Measurements from ENCODE around the gene FAM107A.

FAM107A gene

GRCh38 chr3:58597770-58598310 is 20.6 kb upstream of the FAM107A start:
- ChIA-PET CTCF (interaction anchor here (0.8 to 1.5 kb wide), 5 partner anchors 9 to 33 kb away, joined by 3 to 9 read pairs (median 3); no protein-coding TSS in a partner anchor), POLR2A (no interaction called here)
- TF ChIP-seq CTCF (IDR thresholded peaks at IDR 0.05; ENCODE audit: control extremely low read depth, extremely low read depth, low read depth, missing control alignments), result no peak
- DNase-seq (ENCODE audit: extremely low spot score), result no peak

- ChIA-PET CTCF (interaction anchor here (0.8 to 1.5 kb wide), 4 partner anchors 27 to 33 kb away, joined by 3 to 9 read pairs (median 3); no protein-coding TSS in a partner anchor), POLR2A (no interaction called here)
- no peak for DNase-seq (ENCODE audit: extremely low spot score)
- TF ChIP-seq CTCF (IDR thresholded peaks at IDR 0.05; ENCODE audit: control extremely low read depth, extremely low read depth, low read depth, missing control alignments), result no peak
These were observed 19.8 kb upstream of the FAM107A start for GRCh38 chr3:58596834-58597518.

- ChIA-PET POLR2A (no interaction called here), CTCF (interaction anchor here (1.1 kb wide), 1 partner anchor 37 kb away, joined by 3 read pairs; no protein-coding TSS in a partner anchor)
- no peak for TF ChIP-seq CTCF (IDR thresholded peaks at IDR 0.05; ENCODE audit: control extremely low read depth, extremely low read depth, low read depth, missing control alignments)
- no peak for DNase-seq (ENCODE audit: extremely low spot score)
These were observed 16.9 kb upstream of the FAM107A start for GRCh38 chr3:58594117-58594516.

GRCh38 chr3:58591517-58592510 is 14.6 kb upstream of the FAM107A start:
- POLR2A ChIA-PET, result no interaction called here
- no peak for TF ChIP-seq CTCF (IDR thresholded peaks at IDR 0.05; ENCODE audit: control extremely low read depth, extremely low read depth, low read depth, missing control alignments)
- no peak for DNase-seq (ENCODE audit: extremely low spot score)
- CTCF ChIA-PET, result interaction anchor here (1.1 kb wide), 2 partner anchors 9 to 22 kb away, joined by 3 to 4 read pairs; no protein-coding TSS in a partner anchor

GRCh38 chr3:58588030-58588614 is 10.9 kb upstream of the FAM107A start:
- TF ChIP-seq CTCF (IDR thresholded peaks at IDR 0.05; ENCODE audit: control extremely low read depth, extremely low read depth, low read depth, missing control alignments), result no peak
- CTCF ChIA-PET, result no interaction called here
- DNase-seq (ENCODE audit: extremely low spot score), result no peak
- POLR2A ChIA-PET, result no interaction called here

- DNase-seq (ENCODE audit: extremely low spot score), result no peak
- TF ChIP-seq CTCF (IDR thresholded peaks at IDR 0.05; ENCODE audit: control extremely low read depth, extremely low read depth, low read depth, missing control alignments), result no peak
- POLR2A ChIA-PET, result no interaction called here
- CTCF ChIA-PET, result no interaction called here
These were observed 9.6 kb upstream of the FAM107A start for GRCh38 chr3:58586776-58587192.
